ENCODE measurements around the gene ZSWIM1. TPM values are rescaled to one million over a fixed set of nuclear protein-coding genes. Genes with fewer than 3 reads are reported as not detected.

ZSWIM1 gene
- total and polyA plus RNA-seq, 2 of the 13 experiments (the other 11 are each of a cell fraction or from before 2014, with no cell fraction given): 9.5 to 11.7 TPM

- TF ChIP-seq NFKB2 (CRISPR knock-in tag; IDR thresholded peaks at IDR 0.05; ENCODE audit: borderline replicate concordance) (no peak), YEATS4 (CRISPR knock-in tag; IDR thresholded peaks at IDR 0.05; ENCODE audit: borderline replicate concordance) (no peak), FOXK2 (IDR thresholded peaks at IDR 0.05) (no peak), GATAD1 (CRISPR knock-in tag; IDR thresholded peaks at IDR 0.05) (no peak), ZBTB34 (CRISPR knock-in tag; IDR thresholded peaks at IDR 0.05) (no peak), SP4 (CRISPR knock-in tag; IDR thresholded peaks at IDR 0.05) (peak; percentile 45; the same call in 1 of the 2 replicates), CHD4 (IDR thresholded peaks at IDR 0.05; ENCODE audit: borderline replicate concordance, low read length) (no peak), BRF2 (CRISPR knock-in tag; IDR thresholded peaks at IDR 0.05) (no peak), HOXA5 (CRISPR knock-in tag; IDR thresholded peaks at IDR 0.05) (no peak), ZNF710 (CRISPR knock-in tag; IDR thresholded peaks at IDR 0.05; ENCODE audit: borderline replicate concordance) (no peak), CENPBD1 (CRISPR knock-in tag; IDR thresholded peaks at IDR 0.05; ENCODE audit: borderline replicate concordance, low read depth) (no peak), ZFY (CRISPR knock-in tag; IDR thresholded peaks at IDR 0.05) (no peak), LRRFIP1 (CRISPR knock-in tag; conservative IDR thresholded peaks at IDR 0.05) (no peak)
These were observed 5.7 kb downstream of the ZSWIM1 start (continued) for GRCh38 chr20:45886590-45887345.
